GM19035 (cell line): ENCODE data around the gene MAP3K12.

ENCODE experiments used
- ATAC-seq: cut with Tn5 transposase; IDR thresholded peaks from one replicate; pipeline ENCODE4 v1.9.1; 2021; ENCODE audit not compliant: unreplicated experiment

The MAP3K12 gene

GRCh38 chr12:53474077-53474476 is 25.2 kb downstream of the MAP3K12 start:
- no peak for ATAC-seq

GRCh38 chr12:53472056-53472582 is 27.1 kb downstream of the MAP3K12 start:
- ATAC-seq = no peak

DNA sequence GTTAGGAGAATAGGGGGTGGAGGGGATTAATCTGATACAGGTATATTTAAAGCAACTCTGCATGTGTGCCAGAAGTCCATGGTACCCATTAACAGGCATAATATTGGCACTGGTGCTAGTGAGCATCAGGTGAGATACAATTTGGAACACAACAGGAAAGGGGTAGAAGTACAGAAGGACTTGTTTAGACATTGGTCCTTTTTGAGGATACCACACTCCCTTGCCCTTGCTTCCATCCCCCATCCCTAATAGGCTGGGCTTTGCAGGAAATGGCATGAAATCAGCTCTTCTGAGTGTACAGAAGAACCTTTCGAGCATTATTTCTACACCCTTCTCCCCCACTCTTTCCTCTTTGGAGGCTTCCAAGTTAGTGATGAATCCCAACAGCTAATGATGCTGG is 31.0 kb downstream of the MAP3K12 start:
- no peak for ATAC-seq

GRCh38 chr12:53467880-53468279 is 31.4 kb downstream of the MAP3K12 start:
- ATAC-seq = no peak

DNA sequence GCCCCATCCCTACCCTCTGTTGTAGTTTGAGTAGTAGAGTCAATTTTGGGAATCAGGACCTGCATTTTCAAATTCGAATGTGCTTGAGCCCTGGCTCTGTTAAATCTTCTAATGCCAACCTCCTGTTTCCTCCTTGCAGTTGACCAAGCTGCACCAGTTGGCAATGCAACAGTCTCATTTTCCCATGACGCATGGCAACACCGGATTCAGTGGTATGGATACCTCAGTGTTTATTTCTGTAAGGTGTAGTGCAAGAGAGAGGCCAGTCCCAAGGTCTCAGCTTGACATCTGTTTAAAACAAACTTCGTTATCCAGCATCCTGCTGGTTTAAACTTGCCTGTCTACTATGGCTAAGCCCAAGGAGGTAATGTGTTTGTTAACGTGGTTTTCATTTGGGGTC is 32.2 kb downstream of the MAP3K12 start:
- ATAC-seq = no peak

DNA sequence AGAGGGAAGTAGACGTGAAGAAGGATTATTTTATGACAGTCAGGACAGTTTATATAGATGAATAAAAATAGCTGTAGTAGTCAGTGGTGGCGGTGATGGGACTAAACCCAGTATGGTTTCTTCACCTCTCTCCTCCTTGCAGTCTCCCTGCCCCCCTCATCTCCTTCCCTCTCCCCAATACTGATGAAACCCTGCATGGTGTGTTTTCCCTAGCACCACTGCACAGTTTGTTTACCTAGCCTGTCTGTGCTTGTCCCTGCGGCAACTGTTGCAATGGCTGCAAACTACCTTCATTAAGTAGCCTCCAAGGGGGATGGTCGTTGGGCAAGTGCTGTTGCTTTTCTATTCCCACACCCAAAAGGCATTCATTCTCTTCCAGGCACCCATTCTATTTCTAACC is 32.6 kb downstream of the MAP3K12 start:
- no peak for ATAC-seq

GRCh38 chr12:53465679-53466078 is 33.6 kb downstream of the MAP3K12 start:
- no peak for ATAC-seq

DNA sequence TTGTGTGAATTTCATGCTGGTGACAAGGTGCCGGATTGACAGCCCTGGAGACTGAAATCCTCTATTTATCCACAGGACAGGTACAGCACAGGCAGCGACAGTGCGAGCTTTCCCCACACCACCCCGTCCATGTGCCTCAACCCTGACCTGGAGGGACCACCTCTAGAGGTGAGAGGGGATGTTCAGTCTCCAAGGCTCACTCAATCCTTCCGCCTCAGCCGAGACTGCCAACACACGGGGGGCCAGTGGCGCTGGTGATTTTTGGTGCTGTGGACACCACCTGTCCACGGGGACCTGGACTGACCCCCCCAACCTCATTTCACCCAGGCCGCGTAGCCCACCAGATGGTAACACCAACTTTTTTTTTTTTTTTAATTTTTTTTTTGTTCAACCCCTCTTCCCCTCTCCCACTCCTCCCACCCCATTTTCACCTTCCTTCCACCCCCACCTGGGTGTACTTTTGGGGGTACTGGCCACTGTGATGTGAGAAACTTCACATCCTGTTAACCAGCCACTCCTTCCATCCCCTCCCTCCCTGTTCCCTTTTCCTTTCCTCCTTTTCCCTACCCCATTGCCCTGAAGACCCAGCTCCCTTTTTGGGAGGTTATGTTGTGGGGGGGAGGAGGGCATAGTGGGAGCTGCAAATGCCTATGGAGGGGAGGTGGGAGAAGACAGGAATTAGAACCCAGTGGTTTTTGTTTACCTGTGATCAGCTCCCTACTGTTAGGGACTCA is 34.4 kb downstream of the MAP3K12 start:
- ATAC-seq = no peak

DNA sequence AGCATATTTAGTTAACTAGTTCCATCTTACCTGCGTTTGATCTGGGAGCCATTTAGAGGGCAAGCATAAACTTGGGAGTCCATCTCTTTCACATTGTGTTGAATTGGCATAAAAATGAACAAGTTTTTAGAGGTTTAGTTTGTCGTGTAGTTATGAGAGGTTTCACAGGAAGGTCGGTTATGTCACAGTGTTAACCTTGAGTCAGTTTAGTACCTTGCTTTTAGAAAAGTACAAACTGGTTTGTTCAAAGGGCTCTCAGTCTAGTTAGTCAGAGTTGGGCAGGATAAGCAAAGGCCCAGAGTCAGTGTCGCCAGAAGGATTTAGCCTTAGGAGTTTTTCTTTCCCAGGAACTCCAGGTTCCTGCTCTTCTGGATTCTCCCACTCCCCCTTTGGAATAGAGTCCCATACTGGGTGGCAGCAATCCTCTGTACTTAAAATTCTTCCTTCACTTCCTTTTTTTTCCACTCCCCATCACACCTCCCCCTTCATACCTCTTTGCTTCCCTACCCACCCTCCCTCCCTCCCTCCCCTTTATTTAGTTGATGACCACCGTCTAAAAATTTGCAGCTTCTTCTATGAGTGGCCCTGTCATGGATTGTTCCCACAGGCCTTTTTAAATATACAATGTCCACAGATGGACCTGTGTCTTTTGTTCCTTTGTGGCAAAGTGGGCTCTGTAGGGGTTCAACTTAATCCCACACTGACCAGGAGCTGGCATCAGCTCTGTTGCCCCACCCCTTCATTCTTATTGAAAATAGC is 35.3 kb downstream of the MAP3K12 start:
- ATAC-seq = no peak

GRCh38 chr12:53462935-53463334 is 36.3 kb downstream of the MAP3K12 start:
- ATAC-seq = no peak

- ATAC-seq = no peak
These were observed 37.7 kb downstream of the MAP3K12 start for GRCh38 chr12:53461591-53461990.

DNA sequence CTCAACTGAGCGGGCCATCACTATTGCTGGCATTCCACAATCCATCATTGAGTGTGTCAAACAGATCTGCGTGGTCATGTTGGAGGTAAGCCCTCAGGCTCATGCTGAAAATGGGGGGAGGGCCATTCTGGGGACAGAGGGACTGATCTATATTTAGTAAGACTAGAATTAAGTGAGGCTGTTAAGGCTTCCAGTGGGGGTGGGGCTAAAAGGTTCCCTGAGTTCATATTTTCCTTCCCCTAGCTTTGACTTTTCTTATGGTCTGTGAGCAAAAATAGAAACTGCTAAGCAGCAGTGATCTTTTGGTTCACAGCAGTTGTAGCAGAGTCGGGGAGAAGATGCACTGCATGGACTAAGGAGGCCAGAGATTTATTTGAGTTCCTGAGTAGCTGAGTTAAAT is 38.2 kb downstream of the MAP3K12 start:
- ATAC-seq = no peak

DNA sequence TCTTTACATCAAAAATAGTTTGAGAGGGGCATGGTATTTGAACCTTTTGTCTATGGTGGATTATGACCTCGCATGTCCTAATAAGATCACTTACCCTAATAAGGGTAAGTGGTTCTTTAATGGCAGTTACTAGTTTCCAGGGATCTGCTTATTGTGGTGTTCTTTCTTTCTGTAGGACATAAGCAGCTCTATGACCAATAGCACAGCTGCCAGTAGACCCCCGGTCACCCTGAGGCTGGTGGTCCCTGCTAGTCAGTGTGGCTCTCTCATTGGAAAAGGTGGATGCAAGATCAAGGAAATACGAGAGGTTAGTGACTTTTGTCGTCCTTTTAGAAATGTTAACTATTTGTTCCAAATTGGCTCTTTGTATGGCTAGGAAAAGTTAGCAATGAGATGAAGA is 40.2 kb downstream of the MAP3K12 start:
- ATAC-seq = no peak

- ATAC-seq = no peak
These were observed 42.4 kb downstream of the MAP3K12 start for GRCh38 chr12:53456654-53457366.

- ATAC-seq = no peak
These were observed 44.6 kb downstream of the MAP3K12 start for GRCh38 chr12:53454707-53455106.

- ATAC-seq = no peak
These were observed 45.2 kb downstream of the MAP3K12 start for GRCh38 chr12:53453953-53454640.

GRCh38 chr12:53452159-53453077 is 46.8 kb downstream of the MAP3K12 start:
- peak; percentile 32 for ATAC-seq

- peak; percentile 97 for ATAC-seq
These were observed 47.5 kb downstream of the MAP3K12 start, which contains the start of gene PCBP2 for GRCh38 chr12:53451661-53452158. PCBP2 (plus strand) TSS chr12:53452102; CDS start chr12:53454801, 2,699 bp downstream.

DNA sequence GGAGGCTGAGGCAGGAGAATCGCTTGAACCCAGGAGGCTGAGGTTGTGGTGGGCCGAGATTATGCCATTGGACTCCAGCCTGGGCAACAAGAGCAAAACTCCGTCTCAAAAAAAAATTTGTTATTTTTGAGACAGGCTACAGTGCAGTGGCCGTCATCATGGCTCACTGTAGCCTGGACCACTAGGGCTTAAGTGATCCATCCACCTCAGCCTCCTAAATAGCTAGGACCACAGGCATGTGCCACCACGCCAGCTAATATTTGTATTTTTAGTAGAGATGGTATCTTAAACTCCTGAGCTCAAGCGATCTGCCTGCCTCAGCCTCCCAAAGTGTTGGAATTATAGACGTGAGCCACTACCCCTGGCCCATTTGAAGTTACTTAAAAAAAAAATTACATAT is 48.3 kb downstream of the MAP3K12 start:
- no peak for ATAC-seq
